Measurements from ENCODE around the gene CMSS1. TPM values are rescaled to one million over a fixed set of nuclear protein-coding genes. Genes with fewer than 3 reads are reported as not detected.
A peak's percentile ranks its signal among the peaks of the same experiment; 100 is the strongest.

CMSS1 gene
- polyA plus RNA-seq, 1 of the 3 experiments (the other 2 are of a cell fraction) = 9.1 TPM

- no peak for TF ChIP-seq MXI1 (IDR thresholded peaks at IDR 0.05; ENCODE audit: low read depth, low read length)
- TF ChIP-seq FOXJ3 (CRISPR knock-in tag; IDR thresholded peaks at IDR 0.05) = no peak
- TF ChIP-seq USF2 (IDR thresholded peaks at IDR 0.05; ENCODE audit: borderline replicate concordance, low read depth, low read length) = no peak
- TF ChIP-seq SIN3A (IDR thresholded peaks at IDR 0.05; ENCODE audit: borderline replicate concordance, low read depth, low read length) = no peak
- TF ChIP-seq EP300 (IDR thresholded peaks at IDR 0.05; ENCODE audit: borderline replicate concordance in 1 of 2, low read depth in 1 of 2, low read length in 1 of 2) = peak; percentile 52 to 65; a peak in 2 of 4 replicates
- no peak for TF ChIP-seq GABPA (IDR thresholded peaks at IDR 0.05; ENCODE audit: low read depth)
- no peak for TF ChIP-seq NRF1 (IDR thresholded peaks at IDR 0.05; ENCODE audit: low read depth, low read length)
- 0 out of 2 replicates have a peak, but pooled peaks have one; percentile 10 for TF ChIP-seq FOXM1 (IDR thresholded peaks at IDR 0.05; ENCODE audit: low read depth)
- 0 out of 2 replicates have a peak, but pooled peaks have one; percentile 2 for TF ChIP-seq YY1 (IDR thresholded peaks at IDR 0.05; ENCODE audit: low read depth)
- TF ChIP-seq FOSL2 (IDR thresholded peaks at IDR 0.05; ENCODE audit: borderline replicate concordance, low read depth) = peak; percentile 65
- TF ChIP-seq GATA2 (CRISPR knock-in tag; IDR thresholded peaks at IDR 0.05) = peak; percentile 57
- no peak for TF ChIP-seq REST (IDR thresholded peaks at IDR 0.05; ENCODE audit: low read depth, low read length)
- TF ChIP-seq, protein P1, sequence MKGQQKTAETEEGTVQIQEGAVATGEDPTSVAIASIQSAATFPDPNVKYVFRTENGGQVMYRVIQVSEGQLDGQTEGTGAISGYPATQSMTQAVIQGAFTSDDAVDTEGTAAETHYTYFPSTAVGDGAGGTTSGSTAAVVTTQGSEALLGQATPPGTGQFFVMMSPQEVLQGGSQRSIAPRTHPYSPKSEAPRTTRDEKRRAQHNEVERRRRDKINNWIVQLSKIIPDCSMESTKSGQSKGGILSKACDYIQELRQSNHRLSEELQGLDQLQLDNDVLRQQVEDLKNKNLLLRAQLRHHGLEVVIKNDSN (IDR thresholded peaks at IDR 0.05; ENCODE audit: borderline replicate concordance, low read depth) = no peak
- TF ChIP-seq EZH2phosphoT487 (IDR thresholded peaks at IDR 0.05; ENCODE audit: borderline replicate concordance, low read depth) = no peak
- TF ChIP-seq, protein P2, sequence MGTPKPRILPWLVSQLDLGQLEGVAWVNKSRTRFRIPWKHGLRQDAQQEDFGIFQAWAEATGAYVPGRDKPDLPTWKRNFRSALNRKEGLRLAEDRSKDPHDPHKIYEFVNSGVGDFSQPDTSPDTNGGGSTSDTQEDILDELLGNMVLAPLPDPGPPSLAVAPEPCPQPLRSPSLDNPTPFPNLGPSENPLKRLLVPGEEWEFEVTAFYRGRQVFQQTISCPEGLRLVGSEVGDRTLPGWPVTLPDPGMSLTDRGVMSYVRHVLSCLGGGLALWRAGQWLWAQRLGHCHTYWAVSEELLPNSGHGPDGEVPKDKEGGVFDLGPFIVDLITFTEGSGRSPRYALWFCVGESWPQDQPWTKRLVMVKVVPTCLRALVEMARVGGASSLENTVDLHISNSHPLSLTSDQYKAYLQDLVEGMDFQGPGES (IDR thresholded peaks at IDR 0.05; ENCODE audit: low read depth, low read length) = no peak
- TF ChIP-seq TCF12 (IDR thresholded peaks at IDR 0.05) = peak; percentile 79
- peak; percentile 15; the same call in 1 of the 2 replicates for TF ChIP-seq TEAD4 (IDR thresholded peaks at IDR 0.05; ENCODE audit: borderline replicate concordance, insufficient read depth)
- no peak for TF ChIP-seq CHD2 (IDR thresholded peaks at IDR 0.05; ENCODE audit: low read length, partially characterized antibody)
Observed at GRCh38 chr3:100042166-100042981, 224.7 kb downstream of the CMSS1 start (continued).

Measured in SK-N-SH (cell line).